Epithelial cell of esophagus (primary cell): ENCODE data around the gene TGFB1I1.

Experiments used
- DNase-seq: peaks from one replicate; pipeline ENCODE4 v3.0.0; 2010; ENCODE audit warnings: low read depth
- H3K4me3 ChIP-seq: 2 replicates; pipeline ENCODE4 v1.5.1; 2011; ENCODE audit warnings: mild to moderate bottlenecking, low read length, control low read depth
- TF ChIP-seq, protein P1 (sequence below): IDR thresholded peaks from 2 replicates; pipeline ENCODE4 v1.5.1; 2011; ENCODE audit warnings: low read depth, mild to moderate bottlenecking, low read length, control low read depth, inconsistent platforms; ENCODE audit not compliant: insufficient read depth; ENCODE audit errors: missing control alignments

TGFB1I1 gene

DNA sequence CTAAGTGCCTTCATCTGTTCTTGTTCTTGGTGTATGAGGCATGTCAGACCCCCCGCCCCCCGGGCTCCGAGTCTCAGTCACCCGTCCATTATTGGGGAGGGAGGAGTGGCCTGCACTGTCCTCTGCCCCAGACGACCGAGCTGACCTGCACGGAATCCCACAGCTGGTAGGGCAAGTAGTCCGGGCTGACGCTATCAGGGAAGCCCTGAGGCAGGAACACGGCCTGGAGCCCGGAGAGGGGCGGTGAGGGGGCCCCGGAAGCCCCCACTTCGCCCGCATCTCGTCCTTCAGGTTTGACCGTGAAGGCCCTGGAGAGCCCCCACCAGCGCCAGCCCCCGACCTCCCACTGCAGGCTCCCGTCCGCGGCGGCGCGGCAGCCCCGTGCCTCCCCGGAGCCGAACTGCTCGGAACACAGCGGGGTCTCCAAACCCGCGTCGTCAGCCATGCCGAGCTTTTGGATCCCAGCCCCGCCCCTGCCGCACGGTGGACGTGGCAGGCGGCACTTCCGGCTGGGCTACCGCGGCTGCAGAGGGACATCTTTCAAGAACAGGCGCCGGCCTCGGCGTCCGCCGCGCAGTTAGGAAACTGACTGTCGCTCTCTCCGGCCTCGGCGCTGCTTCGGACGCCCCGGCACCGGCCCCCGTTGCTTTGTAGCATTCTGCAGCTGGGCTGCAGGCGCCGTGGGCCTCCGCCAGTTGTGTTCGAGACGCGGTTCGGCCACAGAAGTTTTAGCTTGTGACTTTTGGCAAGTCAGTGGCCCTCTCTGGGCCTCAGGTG is 36.2 kb downstream of the TGFB1I1 start, which contains the start of gene RUSF1:
Gene RUSF1, minus strand, starts transcription at position 463 of the 777 bp plus-strand sequence. Its CDS starts 18 bp downstream, at position 445.
- peak; percentile 89 for DNase-seq
- H3K4me3 ChIP-seq, result peak within 1 kb of the TSS; percentile 92
- TF ChIP-seq, protein P1, sequence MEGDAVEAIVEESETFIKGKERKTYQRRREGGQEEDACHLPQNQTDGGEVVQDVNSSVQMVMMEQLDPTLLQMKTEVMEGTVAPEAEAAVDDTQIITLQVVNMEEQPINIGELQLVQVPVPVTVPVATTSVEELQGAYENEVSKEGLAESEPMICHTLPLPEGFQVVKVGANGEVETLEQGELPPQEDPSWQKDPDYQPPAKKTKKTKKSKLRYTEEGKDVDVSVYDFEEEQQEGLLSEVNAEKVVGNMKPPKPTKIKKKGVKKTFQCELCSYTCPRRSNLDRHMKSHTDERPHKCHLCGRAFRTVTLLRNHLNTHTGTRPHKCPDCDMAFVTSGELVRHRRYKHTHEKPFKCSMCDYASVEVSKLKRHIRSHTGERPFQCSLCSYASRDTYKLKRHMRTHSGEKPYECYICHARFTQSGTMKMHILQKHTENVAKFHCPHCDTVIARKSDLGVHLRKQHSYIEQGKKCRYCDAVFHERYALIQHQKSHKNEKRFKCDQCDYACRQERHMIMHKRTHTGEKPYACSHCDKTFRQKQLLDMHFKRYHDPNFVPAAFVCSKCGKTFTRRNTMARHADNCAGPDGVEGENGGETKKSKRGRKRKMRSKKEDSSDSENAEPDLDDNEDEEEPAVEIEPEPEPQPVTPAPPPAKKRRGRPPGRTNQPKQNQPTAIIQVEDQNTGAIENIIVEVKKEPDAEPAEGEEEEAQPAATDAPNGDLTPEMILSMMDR, result no peak

DNA sequence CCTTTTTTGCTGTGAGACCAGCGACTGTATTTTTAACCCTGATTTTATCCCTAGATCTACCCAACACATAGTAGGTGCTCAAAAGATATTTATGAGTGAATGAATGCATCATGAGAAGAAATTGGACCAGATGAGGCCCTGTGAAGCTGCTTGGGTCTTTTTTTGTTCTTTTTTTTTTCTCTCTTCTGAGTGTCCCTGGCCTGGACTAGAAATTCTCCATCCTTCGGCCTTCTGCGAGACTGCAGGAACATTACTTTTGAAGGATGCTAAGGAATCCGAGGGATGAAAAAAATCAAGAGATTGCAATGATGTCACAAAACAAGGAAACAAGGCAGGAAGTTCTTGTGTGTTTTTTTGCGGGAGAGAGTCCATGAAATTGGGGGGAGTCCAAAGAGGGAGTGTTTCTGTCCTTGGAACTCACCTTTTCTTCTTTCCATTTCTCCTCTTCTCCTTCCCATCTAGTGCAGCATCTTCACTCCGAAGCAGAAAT is 36.8 kb downstream of the TGFB1I1 start:
- TF ChIP-seq, protein P1, result no peak
- peak overlapping the region; percentile 92 for H3K4me3 ChIP-seq
- no peak for DNase-seq

DNA sequence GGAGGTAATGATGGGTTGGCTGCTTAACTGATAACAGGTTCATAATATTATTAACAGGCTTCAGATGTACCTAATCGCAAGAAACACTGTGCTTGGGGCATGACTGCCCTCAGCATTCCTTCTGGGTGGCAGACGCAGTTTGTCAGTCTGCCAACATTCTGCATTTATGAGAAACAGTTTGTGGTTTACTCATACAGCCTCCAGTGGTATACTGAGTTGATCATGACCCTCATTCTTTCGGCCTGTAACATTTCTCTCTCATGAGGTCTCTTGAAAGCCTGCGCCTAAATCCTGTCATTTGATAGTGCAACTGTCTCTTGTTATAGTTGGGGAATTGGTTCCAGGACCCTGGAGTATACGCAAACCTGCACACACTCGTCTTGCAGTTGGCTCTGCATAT is 41.2 kb downstream of the TGFB1I1 start:
- H3K4me3 ChIP-seq, result no peak overlapping the region
- DNase-seq, result peak; percentile 74
- TF ChIP-seq, protein P1, result no peak

DNA sequence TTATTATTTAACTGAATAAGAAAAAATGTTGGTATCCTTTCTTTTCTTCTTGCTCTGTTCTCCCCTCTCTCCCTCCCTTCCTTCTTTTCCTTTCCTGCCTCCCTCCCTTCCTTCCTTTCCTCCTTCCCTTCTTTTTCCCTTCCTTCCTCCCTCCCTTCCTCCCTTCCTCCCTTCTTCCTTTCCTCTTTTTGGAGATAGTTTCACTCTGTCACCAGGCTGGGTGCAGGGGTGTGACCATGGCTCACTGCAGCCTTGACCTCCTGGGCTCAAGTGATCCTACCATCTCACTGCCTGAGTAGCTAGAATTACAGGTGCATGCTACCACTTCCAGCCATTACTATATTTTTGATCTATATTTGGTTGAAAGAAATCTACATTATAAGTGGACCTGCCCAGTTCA is 41.9 kb downstream of the TGFB1I1 start:
- no peak for DNase-seq
- TF ChIP-seq, protein P1, result no peak
- no peak overlapping the region for H3K4me3 ChIP-seq

DNA sequence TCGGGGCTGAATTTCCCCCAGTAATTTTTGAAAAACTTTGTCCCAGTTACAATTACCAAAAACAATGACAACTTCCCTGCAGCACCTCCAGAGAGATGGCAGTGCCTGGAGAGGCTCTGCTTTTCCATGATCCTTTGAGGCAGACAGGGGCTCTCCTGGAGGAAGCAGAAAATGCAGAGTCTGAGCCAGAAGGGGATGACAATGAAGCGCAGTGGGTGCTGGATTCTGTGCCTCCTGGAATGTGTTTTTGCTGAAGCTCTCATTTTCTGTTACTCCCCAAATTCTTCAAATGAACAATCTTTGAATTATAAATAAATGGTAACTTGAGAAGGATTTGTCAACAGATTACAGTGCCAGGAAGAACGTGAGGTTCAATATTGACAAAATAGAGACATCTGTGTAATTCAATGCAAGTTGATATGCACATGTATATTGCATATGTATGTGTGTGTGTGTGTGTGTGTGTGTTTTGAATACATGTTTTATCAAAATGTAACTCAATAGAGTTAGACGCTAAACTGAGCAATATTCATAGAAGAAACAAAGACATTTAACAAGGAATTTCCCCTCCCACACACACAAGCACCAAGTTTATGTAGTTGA is 45.9 kb downstream of the TGFB1I1 start:
- H3K4me3 ChIP-seq, result no peak overlapping the region
- DNase-seq, result no peak
- TF ChIP-seq, protein P1, result no peak

DNA sequence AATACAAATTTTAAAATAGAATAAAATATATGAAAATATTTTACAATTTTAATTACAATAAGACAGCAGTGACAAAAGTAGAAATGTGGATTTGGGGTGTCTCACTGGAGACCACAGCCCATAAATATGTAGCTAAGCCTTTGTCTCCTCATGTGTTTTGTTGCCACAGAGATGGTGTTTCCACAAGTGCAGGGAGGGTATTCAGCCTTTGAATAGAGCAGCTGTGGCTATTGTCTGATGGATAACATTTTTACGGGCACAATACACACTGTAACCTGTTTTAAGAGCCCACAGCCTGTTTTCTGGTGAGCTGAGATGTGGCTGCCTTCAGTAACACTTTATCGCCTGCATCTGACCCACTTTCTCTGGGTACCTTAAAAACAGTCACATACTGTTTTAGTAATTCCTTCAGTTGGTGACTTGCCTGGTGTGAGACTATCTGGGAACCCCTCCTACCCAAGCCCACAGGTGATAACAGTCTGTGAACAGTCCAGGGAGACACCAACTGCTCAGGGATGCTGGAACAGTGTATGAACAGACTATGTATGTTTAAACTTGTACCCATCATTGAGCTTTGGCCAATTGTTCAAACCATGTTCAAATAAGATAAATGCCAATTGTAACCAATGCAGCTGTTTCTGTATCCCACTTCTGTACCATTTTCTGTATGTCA is 47.9 kb downstream of the TGFB1I1 start:
- TF ChIP-seq, protein P1, result no peak
- no peak overlapping the region for H3K4me3 ChIP-seq
- no peak for DNase-seq
